Spinal cord (tissue), 10 donors: ENCODE results near the gene CHST14. TPM values are rescaled to one million over a fixed set of nuclear protein-coding genes. Genes with fewer than 3 reads are reported as not detected.

Source experiments
- DNase-seq, 6 donors: peaks; one replicate each; pipeline versions ENCODE4 v3.0.0 to v3.0.0-alpha.2; 2013 to 2015; ENCODE audit warnings: low spot score in 6 of 6, low read depth in 4 of 6
- H3K27ac ChIP-seq: one replicate; pipeline ENCODE4 v1.5.1; 2013; ENCODE audit warnings: low read depth, low read length, control low read depth
- H3K27me3 ChIP-seq: one replicate; pipeline ENCODE4 v1.6.1; 2013; ENCODE audit warnings: low read length; ENCODE audit not compliant: control insufficient read depth, insufficient read depth
- H3K36me3 ChIP-seq: one replicate; pipeline ENCODE4 v1.6.1; 2013; ENCODE audit warnings: low read length; ENCODE audit not compliant: control insufficient read depth, insufficient read depth
- H3K4me1 ChIP-seq: one replicate; pipeline ENCODE4 v1.6.1; 2013; ENCODE audit warnings: low read length; ENCODE audit not compliant: control insufficient read depth, insufficient read depth
- H3K4me3 ChIP-seq: one replicate; pipeline ENCODE4 v1.5.1; 2013; ENCODE audit warnings: low read depth, low read length, control low read depth
- H3K9me3 ChIP-seq: one replicate; pipeline ENCODE4 v1.6.1; 2013; ENCODE audit warnings: low read length; ENCODE audit not compliant: control insufficient read depth, insufficient read depth
- whole genome bisulfite sequencing: methylation state at CpG from one replicate; pipeline ENCODE4 v1.1.5; 2013; ENCODE audit warnings: missing lambda C conversion rate; ENCODE audit not compliant: insufficient coverage; 5-methylcytosine and 5-hydroxymethylcytosine counted together
- polyA plus RNA-seq, 2 donors: library from polyadenylated mRNA; unstranded; fragments of 120-200 nt; gene quantifications; one replicate each; pipeline ENCODE4 v1.2.1, GENCODE V29; 2013; ENCODE audit not compliant: insufficient read length in 2 of 2
- total RNA-seq, 2 donors: library from RNA; depleted of rRNA in 1 of 2; stranded (reverse); fragments of 120-200 nt in 1 of 2; fragments of >200 nt in 1 of 2; gene quantifications; one replicate each; pipeline versions ENCODE4 v1.2.3 to v1.2.4, GENCODE V29; 2013 to 2014
- donor health status: healthy.

CHST14 gene
- total and polyA plus RNA-seq, 4 donors: 5.4 to 21.9 (median 18.3) TPM

GRCh38 chr15:40460404-40460803 lies 10.4 kb upstream of the CHST14 start:
- no peaks in the 10 kb centered on the region for H3K9me3 ChIP-seq
- H3K4me1 ChIP-seq: peaks cover 16% of the 10 kb centered on the region
- no peaks in the 10 kb centered on the region for H3K27me3 ChIP-seq
- peaks cover 57% of the 10 kb centered on the region for H3K36me3 ChIP-seq
- H3K4me3 ChIP-seq: no peak overlapping the region
- whole genome bisulfite sequencing: 100% methylated on average over 2 of the region's 2 CpGs
- no peak for DNase-seq
- H3K27ac ChIP-seq: no peak overlapping the region

GRCh38 chr15:40461958-40462357 lies 8.8 kb upstream of the CHST14 start:
- no peaks in the 10 kb centered on the region for H3K9me3 ChIP-seq
- H3K4me3 ChIP-seq: no peak overlapping the region
- DNase-seq: no peak
- peaks cover 1% of the 10 kb centered on the region for H3K4me1 ChIP-seq
- no peaks in the 10 kb centered on the region for H3K27me3 ChIP-seq
- H3K36me3 ChIP-seq: peaks cover 73% of the 10 kb centered on the region
- H3K27ac ChIP-seq: no peak overlapping the region
- WGBS: 96% methylated on average over 14 of the region's 21 CpGs

- H3K27ac ChIP-seq: no peak overlapping the region
- peaks cover 82% of the 10 kb centered on the region for H3K36me3 ChIP-seq
- no peaks in the 10 kb centered on the region for H3K4me1 ChIP-seq
- H3K4me3 ChIP-seq: no peak overlapping the region
- no CpG with 5 or more reads among the region's 2 CpGs for WGBS
- no peak for DNase-seq
- H3K27me3 ChIP-seq: no peaks in the 10 kb centered on the region
- H3K9me3 ChIP-seq: no peaks in the 10 kb centered on the region
These were observed 7.5 kb upstream of the CHST14 start for GRCh38 chr15:40463279-40463678.

- Histone ChIP-seq H3K4me3 (no peak overlapping the region), H3K9me3 (no peaks in the 10 kb centered on the region), H3K27me3 (no peaks in the 10 kb centered on the region), H3K4me1 (no peaks in the 10 kb centered on the region), H3K27ac (no peak overlapping the region), H3K36me3 (peaks cover 82% of the 10 kb centered on the region)
- DNase-seq: no peak
- 93% methylated on average over 14 of the region's 14 CpGs for WGBS
These were observed 6.8 kb upstream of the CHST14 start for GRCh38 chr15:40463886-40464545.

GRCh38 chr15:40464595-40465185 lies 6.1 kb upstream of the CHST14 start:
- no peak for DNase-seq
- Histone ChIP-seq H3K4me1 (no peaks in the 10 kb centered on the region), H3K9me3 (no peaks in the 10 kb centered on the region), H3K27ac (no peak overlapping the region), H3K27me3 (no peaks in the 10 kb centered on the region), H3K36me3 (peaks cover 75% of the 10 kb centered on the region), H3K4me3 (no peak overlapping the region)
- 100% methylated on average over 1 of the region's 3 CpGs for WGBS

GRCh38 chr15:40465939-40466338 lies 4.8 kb upstream of the CHST14 start:
- H3K27ac ChIP-seq: no peak overlapping the region
- DNase-seq: no peak

GRCh38 chr15:40466426-40467260 lies 4.1 kb upstream of the CHST14 start:
- no peaks in the 10 kb centered on the region for H3K9me3 ChIP-seq
- DNase-seq: no peak
- H3K27me3 ChIP-seq: no peaks in the 10 kb centered on the region
- 83% methylated on average over 6 of the region's 7 CpGs for WGBS
- H3K36me3 ChIP-seq: peaks cover 63% of the 10 kb centered on the region
- H3K4me3 ChIP-seq: no peak overlapping the region
- no peak overlapping the region for H3K27ac ChIP-seq
- peaks cover 12% of the 10 kb centered on the region for H3K4me1 ChIP-seq

More at GRCh38 chr15:40465939-40466338, 4.8 kb upstream of the CHST14 start:
- whole genome bisulfite sequencing: 92% methylated on average over 10 of the region's 10 CpGs
- no peaks in the 10 kb centered on the region for H3K9me3 ChIP-seq
- no peak overlapping the region for H3K4me3 ChIP-seq
- H3K27me3 ChIP-seq: no peaks in the 10 kb centered on the region
- peaks cover 7% of the 10 kb centered on the region for H3K4me1 ChIP-seq
- peaks cover 69% of the 10 kb centered on the region for H3K36me3 ChIP-seq

- Histone ChIP-seq H3K9me3 (no peaks in the 10 kb centered on the region), H3K4me1 (peaks cover 18% of the 10 kb centered on the region), H3K27me3 (no peaks in the 10 kb centered on the region), H3K4me3 (no peak overlapping the region), H3K27ac (no peak overlapping the region), H3K36me3 (peaks cover 57% of the 10 kb centered on the region)
- DNase-seq: no peak
These were observed 3.5 kb upstream of the CHST14 start for GRCh38 chr15:40467261-40467615.

GRCh38 chr15:40468898-40469331 lies 1.9 kb upstream of the CHST14 start:
- WGBS: 100% methylated on average over 3 of the region's 4 CpGs
- H3K4me3 ChIP-seq: no peak overlapping the region
- no peak for DNase-seq
- peaks cover 47% of the 10 kb centered on the region for H3K36me3 ChIP-seq
- H3K27me3 ChIP-seq: no peaks in the 10 kb centered on the region
- peaks cover 24% of the 10 kb centered on the region for H3K4me1 ChIP-seq
- no peaks in the 10 kb centered on the region for H3K9me3 ChIP-seq
- H3K27ac ChIP-seq: no peak overlapping the region
